ENCODE measurements around the gene NINJ2. TPM values are rescaled to one million over a fixed set of nuclear protein-coding genes. Genes with fewer than 3 reads are reported as not detected.
A peak's percentile ranks its signal among the peaks of the same experiment; 100 is the strongest.

The NINJ2 gene
- total RNA-seq, 3 donors from 2014 or later (not counting 1 experiment from before 2014, with no cell fraction given), result 3.1 to 6.6 (median 4.9) TPM

- WGBS (ENCODE audit: insufficient coverage), result 88% methylated on average over 10 of the region's 10 CpGs
- Histone ChIP-seq H3K36me3 (ENCODE audit: control insufficient read depth, insufficient read depth, low read length) (no peaks in the 10 kb centered on the region), H3K4me1 (ENCODE audit: control insufficient read depth, insufficient read depth, low read length) (peaks cover 28% of the 10 kb centered on the region), H3K4me3 (ENCODE audit: low read length) (no peak overlapping the region), H3K27ac (ENCODE audit: low read length) (peak overlapping the region; percentile 25), H3K9me3 (ENCODE audit: control insufficient read depth, insufficient read depth, low read length) (no peaks in the 10 kb centered on the region), H3K27me3 (ENCODE audit: control insufficient read depth, insufficient read depth, low read length) (no peaks in the 10 kb centered on the region)
- Mint-ChIP-seq H3K36me3 (no peaks in the 10 kb centered on the region), H3K4me3 (no peak overlapping the region), H3K9me3 (no peaks in the 10 kb centered on the region), H3K27ac (peak overlapping the region in 1 of 2 donors; percentile 33), H3K27me3 (ENCODE audit: low read depth in 2 of 2) (no peaks in the 10 kb centered on the region), H3K4me1 (peaks cover 19 to 29% of the 10 kb centered on the region in 2 donors)
- intact Hi-C loops (cut with micrococcal nuclease), result no loop called here
- ATAC-seq, result no peak
- DNase-seq, result peak in 1 of 2 donors; percentile 24
- no peak for TF ChIP-seq CTCF (IDR thresholded peaks at IDR 0.05)
Observed at GRCh38 chr12:681568-682256, 18.5 kb upstream of the NINJ2 start.

GRCh38 chr12:678747-679712, 15.8 kb upstream of the NINJ2 start:
- H3K36me3 ChIP-seq (ENCODE audit: control insufficient read depth, insufficient read depth, low read length), result no peaks in the 10 kb centered on the region
- H3K9me3 ChIP-seq (ENCODE audit: control insufficient read depth, insufficient read depth, low read length), result no peaks in the 10 kb centered on the region
- Mint-ChIP-seq H3K4me1 (peaks cover 11 to 16% of the 10 kb centered on the region in 2 donors), H3K27ac (peak overlapping the region in 1 of 2 donors; percentile 18), H3K9me3 (no peaks in the 10 kb centered on the region), H3K36me3 (no peaks in the 10 kb centered on the region), H3K4me3 (no peak overlapping the region), H3K27me3 (ENCODE audit: low read depth in 2 of 2) (no peaks in the 10 kb centered on the region)
- DNase-seq (peak in 1 of 2 donors; percentile 25), ATAC-seq (no peak)
- H3K27ac ChIP-seq (ENCODE audit: low read length), result no peak overlapping the region
- intact Hi-C loops (cut with micrococcal nuclease), result no loop called here
- no peaks in the 10 kb centered on the region for H3K27me3 ChIP-seq (ENCODE audit: control insufficient read depth, insufficient read depth, low read length)
- no peak overlapping the region for H3K4me3 ChIP-seq (ENCODE audit: low read length)
- H3K4me1 ChIP-seq (ENCODE audit: control insufficient read depth, insufficient read depth, low read length), result peaks cover 21% of the 10 kb centered on the region
- TF ChIP-seq CTCF (IDR thresholded peaks at IDR 0.05), result no peak
- WGBS (ENCODE audit: insufficient coverage), result 87% methylated on average over 15 of the region's 17 CpGs

- no peaks in the 10 kb centered on the region for H3K27me3 Mint-ChIP-seq (ENCODE audit: low read depth in 2 of 2)
- H3K4me3 Mint-ChIP-seq, result no peak overlapping the region
- no peak for DNase-seq
- Histone ChIP-seq H3K4me1 (ENCODE audit: control insufficient read depth, insufficient read depth, low read length) (peaks cover 26% of the 10 kb centered on the region), H3K27ac (ENCODE audit: low read length) (no peak overlapping the region), H3K9me3 (ENCODE audit: control insufficient read depth, insufficient read depth, low read length) (no peaks in the 10 kb centered on the region), H3K36me3 (ENCODE audit: control insufficient read depth, insufficient read depth, low read length) (no peaks in the 10 kb centered on the region), H3K27me3 (ENCODE audit: control insufficient read depth, insufficient read depth, low read length) (no peaks in the 10 kb centered on the region), H3K4me3 (ENCODE audit: low read length) (no peak overlapping the region)
- no peak for TF ChIP-seq CTCF (IDR thresholded peaks at IDR 0.05)
- peaks cover 29 to 36% of the 10 kb centered on the region in 2 donors for H3K4me1 Mint-ChIP-seq
- intact Hi-C loops (cut with micrococcal nuclease), result loop anchor here (2.0 kb wide), 1 partner anchor 45 kb away; no protein-coding TSS in a partner anchor
- no peak for ATAC-seq
- WGBS (ENCODE audit: insufficient coverage), result 100% methylated on average over 2 of the region's 4 CpGs
- no peaks in the 10 kb centered on the region for H3K36me3 Mint-ChIP-seq
- peak overlapping the region in 1 of 2 donors; percentile 93 for H3K27ac Mint-ChIP-seq
- no peaks in the 10 kb centered on the region for H3K9me3 Mint-ChIP-seq
Observed at GRCh38 chr12:675562-675961, 12.3 kb upstream of the NINJ2 start.
